Neural cell (in vitro differentiated cells): ENCODE data around the gene OLFML2B. TPM values are rescaled to one million over a fixed set of nuclear protein-coding genes. Genes with fewer than 3 reads are reported as not detected.

Experiments
- H2AFZ ChIP-seq: fragments of 200-600, 300-800 bp; sonication (generic), shearing (Covaris generic); 2 replicates; pipeline ENCODE4 v1.6.0; 2014; ENCODE audit warnings: low read depth, mild to moderate bottlenecking, antibody characterized with exemption, low read length, moderate library complexity
- H3F3A ChIP-seq: fragments of 200-600 bp; shearing (Covaris generic); 2 replicates; pipeline ENCODE4 v1.6.1; 2016; ENCODE audit warnings: mild to moderate bottlenecking, moderate library complexity, mixed read lengths, antibody characterized with exemption, low read length; ENCODE audit not compliant: insufficient read depth, poor library complexity, severe bottlenecking
- H3K27ac ChIP-seq: fragments of 200-600, 300-800 bp; sonication (generic), shearing (Covaris generic); 2 replicates; pipeline ENCODE4 v1.5.1; 2014; ENCODE audit warnings: mild to moderate bottlenecking, low read length, moderate library complexity
- H3K27me3 ChIP-seq: fragments of 300-800, 200-600 bp; sonication (generic), shearing (Covaris generic); 2 replicates; pipeline ENCODE4 v1.6.0; 2014; ENCODE audit warnings: mild to moderate bottlenecking, low read depth, low read length, moderate library complexity; ENCODE audit not compliant: insufficient read depth
- H3K36me3 ChIP-seq: fragments of 300-800, 200-600 bp; sonication (generic), shearing (Covaris generic); 2 replicates; pipeline ENCODE4 v1.5.1; 2014; ENCODE audit warnings: mild to moderate bottlenecking, antibody characterized with exemption, low read length, moderate library complexity; ENCODE audit not compliant: insufficient read depth
- H3K4me2 ChIP-seq: fragments of 300-800, 200-600 bp; sonication (generic), shearing (Covaris generic); 2 replicates; pipeline ENCODE4 v1.6.0; 2014; ENCODE audit warnings: mild to moderate bottlenecking, low read length
- H3K4me3 ChIP-seq: fragments of 300-800, 200-600 bp; sonication (generic), shearing (Covaris generic); 2 replicates; pipeline ENCODE4 v1.5.1; 2014; ENCODE audit warnings: mild to moderate bottlenecking, low read length, moderate library complexity
- H3K79me2 ChIP-seq: fragments of 200-600 bp; shearing (Covaris generic); replicated peaks from 2 replicates; pipeline ENCODE4 v1.6.0; 2014; ENCODE audit warnings: mild to moderate bottlenecking, low read length, moderate library complexity; ENCODE audit not compliant: insufficient read depth
- H3K9ac ChIP-seq: fragments of 300-800, 200-600 bp; sonication (generic), shearing (Covaris generic); 2 replicates; pipeline ENCODE4 v1.6.1; 2016; ENCODE audit warnings: mild to moderate bottlenecking, low read length, mixed read lengths
- H3K9me2 ChIP-seq: fragments of 200-600 bp; shearing (Covaris generic); 2 replicates; pipeline ENCODE4 v1.6.1; 2016; ENCODE audit warnings: mild to moderate bottlenecking, low read length, mixed read lengths; ENCODE audit not compliant: insufficient read depth
- H3K9me3 ChIP-seq: fragments of 200-600, 300-800 bp; sonication (generic), shearing (Covaris generic); 2 replicates; pipeline ENCODE4 v1.6.1; 2016; ENCODE audit warnings: mild to moderate bottlenecking, mixed run types, low read length, moderate library complexity, mixed read lengths
- H4K20me1 ChIP-seq: fragments of 200-600 bp; shearing (Covaris generic); 2 replicates; pipeline ENCODE4 v1.6.1; 2016; ENCODE audit warnings: mild to moderate bottlenecking, mixed run types; ENCODE audit not compliant: insufficient read depth
- CTCF ChIP-seq: fragments of 450-650 bp; IDR thresholded peaks from 2 replicates; pipeline ENCODE4 v1.5.1; 2014; ENCODE audit warnings: antibody characterized with exemption, mild to moderate bottlenecking, moderate library complexity; ENCODE audit not compliant: poor library complexity, severe bottlenecking
- EP300 ChIP-seq: fragments of 450-650 bp; conservative IDR thresholded peaks from 2 replicates; pipeline ENCODE4 v1.6.1; 2014; ENCODE audit warnings: antibody characterized with exemption, mild to moderate bottlenecking, moderate library complexity; ENCODE audit not compliant: poor library complexity, severe bottlenecking
- EZH2 ChIP-seq: fragments of 200-600, 300-800 bp; shearing (Covaris generic), sonication (generic); IDR thresholded peaks from 2 replicates; pipeline ENCODE4 v1.6.1; 2014; ENCODE audit warnings: antibody characterized with exemption, low read length, borderline replicate concordance, mild to moderate bottlenecking; ENCODE audit not compliant: insufficient read depth, poor library complexity, severe bottlenecking
- MXI1 ChIP-seq: fragments of 450-650 bp; conservative IDR thresholded peaks from 2 replicates; pipeline ENCODE4 v1.6.1; 2014; ENCODE audit warnings: antibody characterized with exemption, mild to moderate bottlenecking; ENCODE audit not compliant: poor library complexity, severe bottlenecking
- POLR2AphosphoS5 ChIP-seq: IDR thresholded peaks from 2 replicates; pipeline ENCODE4 v1.6.1; 2012
- RAD21 ChIP-seq: fragments of 450-650 bp; conservative IDR thresholded peaks from 2 replicates; pipeline ENCODE4 v1.6.1; 2014; ENCODE audit warnings: antibody characterized with exemption, mild to moderate bottlenecking, moderate library complexity
- SMC3 ChIP-seq: fragments of 450-650 bp; conservative IDR thresholded peaks from 2 replicates; pipeline ENCODE4 v1.6.1; 2014; ENCODE audit warnings: antibody characterized with exemption, mild to moderate bottlenecking, moderate library complexity; ENCODE audit not compliant: poor library complexity
- TAF1 ChIP-seq: IDR thresholded peaks from 2 replicates; pipeline ENCODE4 v1.6.1; 2012; ENCODE audit warnings: low read depth
- polyA plus RNA-seq: library from polyadenylated mRNA; depleted of rRNA; stranded (reverse); fragments of >200 nt; gene quantifications from 2 replicates; pipeline ENCODE4 v1.2.3, GENCODE V29; 2014
- TF ChIP-seq, protein P1 (sequence below): IDR thresholded peaks from 2 replicates; pipeline ENCODE4 v1.6.1; 2012; ENCODE audit warnings: borderline replicate concordance

OLFML2B gene
- polyA plus RNA-seq, 1 donor from 2014 or later: 0.78 TPM

- peaks cover 32% of the 10 kb centered on the region for H3K27me3 ChIP-seq
- H3K4me3 ChIP-seq: no peak overlapping the region
- H3K9ac ChIP-seq: no peak overlapping the region
- TF ChIP-seq, protein P1, sequence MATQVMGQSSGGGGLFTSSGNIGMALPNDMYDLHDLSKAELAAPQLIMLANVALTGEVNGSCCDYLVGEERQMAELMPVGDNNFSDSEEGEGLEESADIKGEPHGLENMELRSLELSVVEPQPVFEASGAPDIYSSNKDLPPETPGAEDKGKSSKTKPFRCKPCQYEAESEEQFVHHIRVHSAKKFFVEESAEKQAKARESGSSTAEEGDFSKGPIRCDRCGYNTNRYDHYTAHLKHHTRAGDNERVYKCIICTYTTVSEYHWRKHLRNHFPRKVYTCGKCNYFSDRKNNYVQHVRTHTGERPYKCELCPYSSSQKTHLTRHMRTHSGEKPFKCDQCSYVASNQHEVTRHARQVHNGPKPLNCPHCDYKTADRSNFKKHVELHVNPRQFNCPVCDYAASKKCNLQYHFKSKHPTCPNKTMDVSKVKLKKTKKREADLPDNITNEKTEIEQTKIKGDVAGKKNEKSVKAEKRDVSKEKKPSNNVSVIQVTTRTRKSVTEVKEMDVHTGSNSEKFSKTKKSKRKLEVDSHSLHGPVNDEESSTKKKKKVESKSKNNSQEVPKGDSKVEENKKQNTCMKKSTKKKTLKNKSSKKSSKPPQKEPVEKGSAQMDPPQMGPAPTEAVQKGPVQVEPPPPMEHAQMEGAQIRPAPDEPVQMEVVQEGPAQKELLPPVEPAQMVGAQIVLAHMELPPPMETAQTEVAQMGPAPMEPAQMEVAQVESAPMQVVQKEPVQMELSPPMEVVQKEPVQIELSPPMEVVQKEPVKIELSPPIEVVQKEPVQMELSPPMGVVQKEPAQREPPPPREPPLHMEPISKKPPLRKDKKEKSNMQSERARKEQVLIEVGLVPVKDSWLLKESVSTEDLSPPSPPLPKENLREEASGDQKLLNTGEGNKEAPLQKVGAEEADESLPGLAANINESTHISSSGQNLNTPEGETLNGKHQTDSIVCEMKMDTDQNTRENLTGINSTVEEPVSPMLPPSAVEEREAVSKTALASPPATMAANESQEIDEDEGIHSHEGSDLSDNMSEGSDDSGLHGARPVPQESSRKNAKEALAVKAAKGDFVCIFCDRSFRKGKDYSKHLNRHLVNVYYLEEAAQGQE: no peak
- no peak for TF ChIP-seq CTCF
- TF ChIP-seq EZH2: no peak
- TF ChIP-seq TAF1: no peak
- no peak for TF ChIP-seq SMC3
- no peak for TF ChIP-seq RAD21
- no peak for TF ChIP-seq POLR2AphosphoS5
- TF ChIP-seq MXI1: no peak
- TF ChIP-seq EP300: no peak
- no peak overlapping the region for H3K27ac ChIP-seq
- H3K9me2 ChIP-seq: no peaks in the 10 kb centered on the region
- H3F3A ChIP-seq: no peaks in the 10 kb centered on the region
- H3K9me3 ChIP-seq: no peaks in the 10 kb centered on the region
- no peak overlapping the region for H3K4me2 ChIP-seq
- no peaks in the 10 kb centered on the region for H3K79me2 ChIP-seq
- no peaks in the 10 kb centered on the region for H4K20me1 ChIP-seq
- no peak overlapping the region for H2AFZ ChIP-seq
- no peaks in the 10 kb centered on the region for H3K36me3 ChIP-seq
Observed at GRCh38 chr1:162021124-162021523, 2.5 kb downstream of the OLFML2B start.

DNA sequence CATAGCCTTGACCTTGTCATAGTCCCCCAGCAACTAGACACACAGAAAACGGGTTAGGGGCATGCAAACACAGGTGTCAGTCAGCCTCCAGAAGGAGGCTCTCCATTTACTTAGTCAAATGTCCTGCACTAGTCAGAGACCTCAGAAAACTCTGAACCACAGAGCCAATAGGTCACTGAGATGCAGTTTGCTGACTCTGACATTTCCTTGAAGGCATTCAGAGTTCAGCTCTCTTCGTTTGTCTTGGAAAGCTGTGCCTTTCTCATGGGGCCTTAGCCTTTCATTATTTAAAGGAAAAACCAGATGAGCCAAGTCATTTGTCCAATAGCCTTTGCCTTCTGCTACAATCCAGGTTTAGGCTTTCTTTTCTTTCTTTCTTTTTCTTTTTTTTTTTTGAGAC, 3.5 kb downstream of the OLFML2B start:
- H3K4me3 ChIP-seq: no peak overlapping the region
- no peaks in the 10 kb centered on the region for H3K9me2 ChIP-seq
- H3K27me3 ChIP-seq: peaks cover 25% of the 10 kb centered on the region
- no peaks in the 10 kb centered on the region for H3K9me3 ChIP-seq
- H3K36me3 ChIP-seq: no peaks in the 10 kb centered on the region
- TF ChIP-seq TAF1 (no peak), EZH2 (no peak), SMC3 (no peak), POLR2AphosphoS5 (no peak), EP300 (no peak), RAD21 (no peak), MXI1 (no peak), CTCF (no peak)
- TF ChIP-seq, protein P1: no peak
- no peaks in the 10 kb centered on the region for H4K20me1 ChIP-seq
- H3K4me2 ChIP-seq: no peak overlapping the region
- no peaks in the 10 kb centered on the region for H3K79me2 ChIP-seq
- no peak overlapping the region for H3K27ac ChIP-seq
- no peak overlapping the region for H2AFZ ChIP-seq
- no peak overlapping the region for H3K9ac ChIP-seq
- no peaks in the 10 kb centered on the region for H3F3A ChIP-seq
